HG02678 (cell line): ENCODE measurements around the gene MTHFSD.

Experiments
- ATAC-seq: cut with Tn5 transposase; IDR thresholded peaks from one replicate; pipeline ENCODE4 v1.9.1; 2021; ENCODE audit warnings: mild to moderate bottlenecking, moderate library complexity; ENCODE audit not compliant: unreplicated experiment

The MTHFSD gene

GRCh38 chr16:86494039-86494564 is 60.9 kb downstream of the MTHFSD start:
- ATAC-seq, result no peak

DNA sequence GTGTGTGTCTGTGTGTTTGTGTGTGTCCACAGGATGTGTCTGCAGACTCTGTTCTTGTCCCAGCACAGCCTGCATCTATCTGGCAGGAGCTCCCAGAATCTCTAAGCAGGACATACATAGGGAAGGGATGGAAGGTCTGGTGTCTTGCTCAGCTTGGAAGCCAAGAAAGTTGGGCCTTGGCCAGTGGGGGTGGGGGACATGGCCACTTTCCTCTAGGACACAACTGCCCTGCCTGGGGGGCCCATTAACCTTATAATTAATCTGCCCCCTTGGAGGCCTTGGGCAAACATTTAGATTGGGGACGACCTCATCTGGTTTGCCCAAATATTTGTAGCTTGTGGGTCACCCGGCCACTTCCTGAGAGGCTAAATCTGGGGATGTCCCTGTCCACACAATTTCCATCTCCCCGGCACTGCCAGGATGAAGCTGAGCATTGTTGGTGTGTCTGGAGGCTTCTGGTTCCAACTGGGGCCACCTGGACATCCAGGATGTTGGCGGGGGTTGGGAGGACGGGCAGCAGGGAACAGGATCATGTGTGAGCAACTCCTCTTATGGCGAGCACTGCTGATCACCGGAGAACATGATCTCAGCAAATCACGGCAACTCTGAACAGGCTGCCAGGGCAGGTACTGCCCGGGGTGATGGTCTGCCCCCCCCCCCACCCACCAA is 61.9 kb downstream of the MTHFSD start:
- no peak for ATAC-seq

DNA sequence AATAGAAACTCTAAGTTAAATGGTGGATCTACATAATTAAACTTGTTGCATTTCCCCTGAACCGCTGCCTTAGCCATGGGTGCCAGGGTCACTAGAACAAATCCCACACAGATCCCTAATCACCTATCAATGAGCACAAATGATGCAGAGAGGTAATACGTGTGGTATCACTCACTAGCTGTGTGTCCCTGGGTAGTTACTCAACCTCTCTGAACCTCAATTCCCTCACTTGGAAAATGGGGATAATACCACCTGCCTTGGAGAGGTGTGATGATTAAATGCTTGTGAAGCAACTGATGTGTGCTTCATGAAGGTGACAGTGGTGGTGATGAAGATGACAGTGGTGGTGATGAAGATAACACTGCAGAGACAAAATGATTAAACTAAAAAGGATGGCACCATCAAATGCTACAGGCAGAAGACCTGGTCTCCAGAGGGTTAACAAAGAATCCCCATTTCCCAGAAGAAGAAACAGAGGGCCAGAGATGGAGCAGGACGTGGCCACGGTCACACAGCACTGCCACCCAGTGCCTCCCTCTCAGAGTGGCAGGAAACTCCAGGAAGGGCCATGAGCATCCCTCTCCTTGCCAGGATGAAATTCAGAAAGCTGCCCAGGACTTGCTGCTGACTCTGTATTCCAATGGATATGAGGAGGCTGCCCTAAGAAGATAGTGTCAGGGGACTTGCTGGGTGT is 62.6 kb downstream of the MTHFSD start:
- ATAC-seq, result no peak

DNA sequence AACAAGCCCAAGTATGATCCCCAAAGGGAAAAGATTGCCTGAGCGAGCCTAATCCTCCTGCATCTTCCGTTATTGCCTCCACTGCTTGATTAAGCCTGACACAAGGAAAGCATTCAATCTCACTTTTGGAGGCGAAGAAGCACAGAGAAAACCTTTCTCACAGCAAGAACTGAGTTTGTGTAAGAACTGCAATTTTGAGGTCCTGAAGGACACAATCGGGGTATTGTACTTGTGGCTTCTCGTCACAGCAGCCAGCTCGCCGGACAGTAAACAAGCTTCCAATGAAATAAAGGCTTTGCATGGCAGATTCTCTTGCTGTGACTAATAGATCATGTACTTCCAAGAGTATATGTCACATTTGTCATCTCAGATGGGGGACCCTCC is 63.4 kb downstream of the MTHFSD start:
- no peak for ATAC-seq

GRCh38 chr16:86490859-86491639 is 64.0 kb downstream of the MTHFSD start:
- no peak for ATAC-seq

GRCh38 chr16:86485746-86486145 is 69.3 kb downstream of the MTHFSD start:
- no peak for ATAC-seq

- no peak for ATAC-seq
Measured at GRCh38 chr16:86484240-86484639, 70.8 kb downstream of the MTHFSD start.

GRCh38 chr16:86481607-86482006 is 73.4 kb downstream of the MTHFSD start:
- no peak for ATAC-seq

GRCh38 chr16:86480444-86480843 is 74.6 kb downstream of the MTHFSD start:
- no peak for ATAC-seq
